ENCODE measurements around the gene CENPX.

Gene CENPX

GRCh38 chr17:82055023-82055964, 32.6 kb upstream of the CENPX start:
- peak; percentile 18 for DNase-seq

GRCh38 chr17:82054351-82055022, 31.8 kb upstream of the CENPX start:
- DNase-seq: peak; percentile 44

- peak; percentile 16 for DNase-seq
These were observed 31.0 kb upstream of the CENPX start for GRCh38 chr17:82053556-82054263.

- peak; percentile 26 for DNase-seq
These were observed 30.5 kb upstream of the CENPX start for GRCh38 chr17:82053130-82053529.

- no peak for DNase-seq
These were observed 30.0 kb upstream of the CENPX start for GRCh38 chr17:82052638-82053059.

- peak; percentile 72 for DNase-seq
These were observed 29.3 kb upstream of the CENPX start, which contains the start of the genes GPS1 and RFNG for GRCh38 chr17:82051776-82052637. TSS of gene GPS1 (plus strand) at chr17:82051898. CDS start at chr17:82051932, 34 bp downstream. TSS of gene RFNG (minus strand) at chr17:82051811. CDS start at chr17:82051766, 45 bp downstream.

- peak; percentile 46 for DNase-seq
These were observed 28.3 kb upstream of the CENPX start for GRCh38 chr17:82050761-82051641.

GRCh38 chr17:82050152-82050760, 27.6 kb upstream of the CENPX start:
- DNase-seq: no peak

GRCh38 chr17:82049521-82049971, 26.9 kb upstream of the CENPX start:
- no peak for DNase-seq

- DNase-seq: no peak
These were observed 26.4 kb upstream of the CENPX start for GRCh38 chr17:82049106-82049505.

GRCh38 chr17:82048571-82048971, 25.9 kb upstream of the CENPX start:
- no peak for DNase-seq

- DNase-seq: no peak
These were observed 25.4 kb upstream of the CENPX start for GRCh38 chr17:82047914-82048570.

GRCh38 chr17:82047379-82047778, 24.7 kb upstream of the CENPX start:
- DNase-seq: no peak

GRCh38 chr17:82046903-82047302, 24.2 kb upstream of the CENPX start:
- no peak for DNase-seq

GRCh38 chr17:82045936-82046484, 23.3 kb upstream of the CENPX start:
- no peak for DNase-seq

GRCh38 chr17:82043507-82043906, 20.8 kb upstream of the CENPX start:
- no peak for DNase-seq

GRCh38 chr17:82042649-82043048, 20.0 kb upstream of the CENPX start:
- no peak for DNase-seq

GRCh38 chr17:82041144-82041814, 18.6 kb upstream of the CENPX start:
- no peak for DNase-seq

- no peak for DNase-seq
These were observed 17.1 kb upstream of the CENPX start for GRCh38 chr17:82039695-82040299.
